Fibroblast of pulmonary artery (primary cell): Measurements from ENCODE around the gene TCF19.
A peak's percentile ranks its signal among the peaks of the same experiment; 100 is the strongest.
"Not testable (repeated sequence)": the region's sequence is repeated elsewhere in the genome, so short reads cannot be mapped to it uniquely, and the experiment has no call there.

Experiments used
- DNase-seq: peaks from one replicate; pipeline ENCODE4 v3.0.0-alpha.2; 2010; ENCODE audit warnings: low read depth
- H3K4me3 ChIP-seq: replicated peaks from 2 replicates; pipeline ENCODE4 v1.5.1; 2011; ENCODE audit warnings: low read depth, mild to moderate bottlenecking, control low read depth, low read length, moderate library complexity
- TF ChIP-seq, protein P1 (sequence below): IDR thresholded peaks from 2 replicates; pipeline ENCODE4 v1.5.1; 2011; ENCODE audit warnings: mild to moderate bottlenecking, control low read depth, low read length, inconsistent platforms; ENCODE audit errors: missing control alignments

The TCF19 gene

DNA sequence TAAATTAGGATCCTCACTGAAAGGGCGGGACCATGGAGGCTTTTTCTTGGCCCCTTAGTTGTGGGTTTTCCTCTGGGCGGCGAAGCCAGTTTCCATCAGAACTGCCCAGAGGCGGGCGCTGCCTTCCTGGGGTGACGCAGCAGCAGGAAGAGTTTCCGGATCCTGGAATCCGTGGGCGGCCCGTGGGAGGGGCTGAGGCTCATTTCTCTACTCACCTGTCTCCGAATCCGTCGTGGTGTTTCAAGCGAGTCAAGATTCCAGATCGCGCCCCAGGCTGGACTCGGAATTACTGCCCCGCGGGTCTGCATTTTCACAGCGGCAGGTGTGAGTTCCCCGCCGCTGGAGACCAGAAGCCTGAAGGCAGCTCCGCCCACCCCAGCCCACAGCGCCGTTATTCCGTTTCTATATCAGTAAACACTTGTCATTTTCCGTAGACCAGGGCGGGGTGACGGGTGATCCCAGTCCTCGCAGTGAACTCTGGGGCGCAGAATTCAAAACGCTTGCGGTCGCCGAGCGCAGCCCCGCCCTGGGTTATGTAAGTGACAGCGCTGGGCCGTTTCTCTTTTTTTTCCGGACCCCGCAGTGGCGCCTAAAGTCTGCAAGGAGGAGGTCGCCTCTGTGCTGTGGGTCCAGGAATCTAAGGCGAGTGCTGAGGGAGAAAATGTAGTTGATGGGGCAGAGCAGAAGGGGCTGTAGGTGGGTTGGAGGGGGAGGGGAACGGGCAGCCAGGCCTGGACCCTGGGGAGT is 39.3 kb downstream of the TCF19 start:
- peak overlapping the region; percentile 75 for H3K4me3 ChIP-seq
- TF ChIP-seq, protein P1, sequence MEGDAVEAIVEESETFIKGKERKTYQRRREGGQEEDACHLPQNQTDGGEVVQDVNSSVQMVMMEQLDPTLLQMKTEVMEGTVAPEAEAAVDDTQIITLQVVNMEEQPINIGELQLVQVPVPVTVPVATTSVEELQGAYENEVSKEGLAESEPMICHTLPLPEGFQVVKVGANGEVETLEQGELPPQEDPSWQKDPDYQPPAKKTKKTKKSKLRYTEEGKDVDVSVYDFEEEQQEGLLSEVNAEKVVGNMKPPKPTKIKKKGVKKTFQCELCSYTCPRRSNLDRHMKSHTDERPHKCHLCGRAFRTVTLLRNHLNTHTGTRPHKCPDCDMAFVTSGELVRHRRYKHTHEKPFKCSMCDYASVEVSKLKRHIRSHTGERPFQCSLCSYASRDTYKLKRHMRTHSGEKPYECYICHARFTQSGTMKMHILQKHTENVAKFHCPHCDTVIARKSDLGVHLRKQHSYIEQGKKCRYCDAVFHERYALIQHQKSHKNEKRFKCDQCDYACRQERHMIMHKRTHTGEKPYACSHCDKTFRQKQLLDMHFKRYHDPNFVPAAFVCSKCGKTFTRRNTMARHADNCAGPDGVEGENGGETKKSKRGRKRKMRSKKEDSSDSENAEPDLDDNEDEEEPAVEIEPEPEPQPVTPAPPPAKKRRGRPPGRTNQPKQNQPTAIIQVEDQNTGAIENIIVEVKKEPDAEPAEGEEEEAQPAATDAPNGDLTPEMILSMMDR, result no peak
- DNase-seq, result peak; percentile 69

DNA sequence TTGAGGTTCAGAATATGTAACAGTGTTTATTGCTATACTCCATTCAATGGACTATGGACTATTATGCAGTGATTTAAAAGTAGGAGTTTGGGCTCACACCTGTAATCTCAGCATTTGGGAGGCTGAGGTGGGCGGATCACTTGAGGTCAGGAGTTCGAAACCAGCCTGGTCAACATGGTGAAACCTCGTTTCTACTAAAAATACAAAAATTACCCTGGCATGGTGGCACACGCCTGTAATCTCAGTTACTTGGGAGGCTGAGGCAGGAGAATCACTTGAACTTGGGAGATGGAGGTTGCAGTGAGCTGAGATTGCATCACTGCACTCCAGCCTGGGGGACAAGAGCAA is 40.7 kb downstream of the TCF19 start:
- H3K4me3 ChIP-seq, DNase-seq: not testable (repeated sequence)

DNA sequence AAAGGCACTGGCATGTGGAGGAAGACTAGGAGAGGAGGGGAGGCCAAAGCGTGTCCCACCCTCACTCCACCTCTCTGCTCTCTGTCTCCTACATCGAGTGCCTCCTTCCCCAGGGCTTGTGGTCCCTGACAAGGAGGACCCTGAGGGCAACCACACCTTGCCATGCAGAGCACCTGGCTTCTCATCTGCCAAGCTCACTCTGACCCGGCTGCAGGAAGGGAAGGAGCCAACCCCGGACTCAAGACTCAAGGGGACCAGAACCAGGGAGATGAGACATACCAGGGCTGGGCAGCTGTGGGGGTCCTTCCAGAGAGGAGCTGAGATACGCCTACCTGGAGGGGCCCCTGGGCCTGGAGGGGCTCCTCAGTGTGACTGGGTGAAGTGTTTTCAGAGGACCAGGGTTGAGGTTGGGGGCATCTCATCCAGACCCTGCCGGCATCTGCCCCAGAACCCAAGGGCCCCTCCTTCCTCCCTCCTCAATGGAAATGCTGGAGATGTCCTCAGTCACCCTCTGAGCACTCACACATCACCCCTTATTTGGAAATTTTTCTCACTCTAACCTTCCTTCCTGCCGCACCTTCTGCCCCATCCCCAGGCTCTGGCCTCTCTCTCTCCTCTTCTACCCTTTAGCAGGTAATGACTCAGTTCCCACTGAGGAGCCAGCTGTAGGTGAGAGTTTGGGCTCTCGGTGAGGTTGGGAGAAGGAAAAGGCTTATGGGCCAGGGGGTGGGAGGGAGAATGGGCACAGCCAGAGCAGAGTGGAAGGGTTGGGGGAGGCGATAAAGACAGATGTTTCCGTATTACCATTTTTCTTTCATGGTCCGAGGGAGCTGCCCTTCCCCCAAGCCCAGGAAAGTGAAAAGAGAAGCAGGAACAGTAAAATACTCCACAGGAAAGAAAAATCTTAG is 44.1 kb downstream of the TCF19 start:
- no peak overlapping the region for H3K4me3 ChIP-seq
- DNase-seq, result no peak
- TF ChIP-seq, protein P1, result no peak

DNA sequence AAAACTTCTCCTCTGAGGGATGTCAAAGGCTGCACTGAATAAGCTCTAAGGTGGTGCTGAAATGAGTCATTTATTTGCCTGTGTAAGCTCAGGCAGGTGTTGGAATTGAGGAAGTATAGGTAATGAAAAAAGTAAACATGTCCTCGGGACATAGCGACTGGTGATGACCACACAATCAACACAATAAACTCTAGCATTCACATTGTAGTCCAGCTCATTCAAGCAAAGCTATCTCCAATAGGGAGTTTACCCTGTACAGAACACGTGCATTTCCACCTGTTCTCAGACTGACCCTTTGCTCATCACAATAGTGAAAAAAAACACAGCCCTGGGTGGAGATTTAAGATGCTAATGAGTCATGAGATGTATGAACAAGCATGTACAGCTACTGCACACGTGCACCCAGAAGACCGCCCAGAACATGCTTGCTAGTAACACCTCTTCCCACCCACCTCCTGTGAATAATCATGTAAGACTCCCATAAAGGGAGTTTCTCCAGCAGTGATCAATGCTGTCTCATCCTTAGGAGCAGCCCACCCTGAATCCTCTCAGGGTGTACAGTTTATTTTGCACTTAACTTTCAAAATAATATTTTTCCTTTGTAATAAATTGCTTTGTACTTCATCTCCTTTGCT is 45.1 kb downstream of the TCF19 start:
- peak; percentile 26 for DNase-seq
- H3K4me3 ChIP-seq, result peak overlapping the region; percentile 43
- TF ChIP-seq, protein P1, result no peak

DNA sequence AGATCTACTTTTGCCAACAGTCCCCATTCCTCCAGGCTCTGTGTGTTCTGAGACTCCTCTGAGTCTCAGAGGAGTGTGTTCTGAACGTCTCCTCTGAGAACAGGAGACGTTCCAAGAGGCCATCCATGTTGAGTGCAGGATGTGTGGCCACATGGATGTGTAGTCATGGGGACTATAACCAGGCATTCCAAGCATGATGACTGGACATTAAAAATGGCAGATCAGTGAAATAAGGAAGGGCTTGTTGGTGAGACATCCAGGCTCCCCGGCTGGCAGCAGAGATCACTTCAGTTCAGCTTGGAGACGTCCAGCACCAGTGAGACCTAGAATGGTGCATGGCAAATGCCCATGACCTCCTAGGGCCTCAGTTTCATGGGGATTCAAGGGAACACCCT is 46.4 kb downstream of the TCF19 start:
- DNase-seq, result no peak
- TF ChIP-seq, protein P1, result no peak
- no peak overlapping the region for H3K4me3 ChIP-seq

DNA sequence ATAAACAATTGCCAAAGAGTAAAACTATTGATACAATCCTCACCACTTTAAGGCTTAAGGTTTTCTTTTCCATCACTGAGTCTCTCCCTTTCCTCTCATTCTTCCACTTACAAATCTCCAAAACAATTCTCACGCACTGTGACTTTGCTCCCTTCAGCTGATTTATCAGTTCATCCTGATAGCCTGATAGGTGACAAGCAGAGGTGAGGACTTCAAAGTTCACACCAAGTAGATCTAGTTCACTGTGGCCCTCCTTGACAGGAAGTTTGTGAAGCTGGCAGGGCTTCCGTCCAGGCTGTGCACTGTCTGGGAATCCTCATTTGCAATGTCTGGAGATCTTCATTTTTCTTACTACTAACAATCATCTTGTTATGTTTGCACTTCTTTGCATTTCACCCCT is 47.2 kb downstream of the TCF19 start:
- DNase-seq, result no peak
- TF ChIP-seq, protein P1, result no peak
- H3K4me3 ChIP-seq, result no peak overlapping the region

DNA sequence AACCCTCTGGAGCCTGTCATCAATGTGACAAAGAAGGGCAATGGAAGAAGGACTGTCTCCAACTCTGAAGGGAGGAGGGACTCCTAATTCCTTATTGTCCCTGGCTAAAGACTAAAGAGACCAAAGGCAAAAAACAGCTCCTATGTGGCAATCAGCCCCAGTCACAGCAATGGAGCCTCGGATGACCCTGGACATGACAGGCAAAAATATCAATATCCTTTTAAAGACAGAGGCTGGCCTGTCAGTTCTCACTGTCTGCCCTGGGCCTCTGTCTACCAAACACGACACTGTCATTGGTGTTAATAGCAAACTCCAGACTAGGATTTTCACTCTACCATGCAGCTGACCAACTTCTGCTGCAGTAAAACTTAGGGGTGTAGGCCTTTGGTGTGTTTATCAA is 50.1 kb downstream of the TCF19 start:
- H3K4me3 ChIP-seq, result no peak overlapping the region
- TF ChIP-seq, protein P1, result no peak
- DNase-seq, result no peak
